SH-SY5Y (cell line): ENCODE measurements around the gene ASRGL1.

Experiments used
- GATA2 ChIP-seq: IDR thresholded peaks from 2 replicates; pipeline ENCODE4 v1.6.1; 2011; ENCODE audit warnings: mild to moderate bottlenecking, low read depth, low read length
- GATA3 ChIP-seq: IDR thresholded peaks from 2 replicates; pipeline ENCODE4 v1.6.1; 2011; ENCODE audit warnings: low read depth, mild to moderate bottlenecking, low read length, moderate library complexity

DNA sequence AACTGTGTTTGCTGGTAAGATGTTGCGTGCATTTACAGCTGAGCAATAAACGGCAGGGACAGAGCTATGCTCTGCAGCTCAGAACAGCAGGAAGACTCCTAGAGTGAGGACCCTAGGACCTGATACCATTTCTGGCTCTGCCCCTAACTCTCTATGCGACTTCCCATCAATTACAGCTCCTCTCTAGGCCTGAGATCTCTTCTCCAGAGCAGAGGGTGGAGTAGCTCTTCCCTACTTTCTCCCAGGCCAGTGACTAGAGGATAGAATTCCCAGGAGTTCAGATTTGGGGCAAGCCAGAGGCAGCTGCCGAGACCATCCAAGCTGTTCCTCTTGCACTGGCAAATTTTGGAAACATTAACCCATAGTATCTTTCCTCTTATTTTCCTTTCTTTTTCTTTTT, 68.8 kb downstream of the ASRGL1 start:
- TF ChIP-seq GATA2, result no peak
- TF ChIP-seq GATA3, result no peak
